Right lobe of liver (tissue), 6 donors: Measurements from ENCODE around the gene GNB1L. TPM values are rescaled to one million over a fixed set of nuclear protein-coding genes. Genes with fewer than 3 reads are reported as not detected.

ENCODE experiments used
- ATAC-seq, 4 donors: fragments of 200-7000 bp; cut with Tn5 transposase; one replicate each; pipeline ENCODE4 v1.9.1; 2020; ENCODE audit warnings: mild to moderate bottlenecking in 4 of 4, moderate library complexity in 4 of 4
- DNase-seq, 3 donors: peaks; one replicate each; pipeline ENCODE4 v3.0.0-alpha.2; 2020
- H3K27ac ChIP-seq, 3 donors: fragments of 200-600 bp; one replicate each; pipeline ENCODE4 v1.8.0; 2022
- H3K27me3 ChIP-seq, 2 donors: fragments of 200-600 bp; one replicate each; pipeline ENCODE4 v1.8.0; 2022
- H3K36me3 ChIP-seq, 4 donors: fragments of 200-600 bp; sonication (generic) in 1 of 4; one replicate each; pipeline versions ENCODE4 v1.5.1 to v1.8.0; 2017 to 2022; ENCODE audit warnings: control low read depth in 1 of 4
- H3K4me1 ChIP-seq, 4 donors: fragments of 200-600 bp; sonication (generic) in 1 of 4; one replicate each; pipeline versions ENCODE4 v1.5.1 to v1.8.0; 2017 to 2022; ENCODE audit warnings: control low read depth in 1 of 4
- H3K4me3 ChIP-seq, 3 donors: fragments of 200-600 bp; one replicate each; pipeline ENCODE4 v1.8.0; 2022
- H3K9me3 ChIP-seq, 4 donors: fragments of 200-600 bp; sonication (generic) in 1 of 4; one replicate each; pipeline versions ENCODE4 v1.5.1 to v1.8.0; 2017 to 2022; ENCODE audit warnings: control low read depth in 1 of 4
- CTCF ChIP-seq, 4 donors: fragments of 200-600 bp in 3 of 4; fragments of 450-650 bp in 1 of 4; IDR thresholded peaks; one replicate each; pipeline versions ENCODE4 v1.5.1 to v1.8.0; 2016 to 2022; ENCODE audit warnings: antibody characterized with exemption in 4 of 4, mild to moderate bottlenecking in 2 of 4
- POLR2A ChIP-seq: fragments of 450-650 bp; IDR thresholded peaks from one replicate; pipeline ENCODE4 v1.6.1; 2017; ENCODE audit warnings: antibody characterized with exemption, mild to moderate bottlenecking
- WGBS: methylation state at CpG from one replicate; pipeline ENCODE4 v1.1.6; 2018; ENCODE audit warnings: low coverage, low lambda C conversion rate; ENCODE audit not compliant: insufficient coverage; ENCODE audit errors: missing lambda C conversion rate; 5-methylcytosine and 5-hydroxymethylcytosine counted together
- intact Hi-C, 2 donors: fragments of 100-400 bp; cut with DNase I; formaldehyde crosslinking; loops; one replicate each; pipeline versions ENCODE4 v1.11.2 to v1.14.1; 2022
- total RNA-seq, 6 experiments: library from RNA; depleted of rRNA in 2 of 6; stranded (reverse); fragments of >200 nt in 2 of 6; fragmentation: NEBNext Ultra II Directional in 3 of 6; extraction: Animal tissue kit (Norgen Biotek cat#: 25700) in 3 of 6; gene quantifications; one replicate each; pipeline versions ENCODE4 v1.1.0 to v1.2.4, GENCODE V29; 2016 to 2023
- donor health status: DM: no; HTN: yes; CAD: no.
- donor health status: DM: no; HTN: no; CAD: no.
- donor health status: DM: no; HTN: no; CAD: no.
- donor health status: DM: no; HTN: yes; CAD: no.
- donor health status: DM: no; HTN: yes; CAD: no.

The GNB1L gene
- total RNA-seq, 6 experiments from 2014 or later: 1.4 to 3.2 (median 2.7) TPM

DNA sequence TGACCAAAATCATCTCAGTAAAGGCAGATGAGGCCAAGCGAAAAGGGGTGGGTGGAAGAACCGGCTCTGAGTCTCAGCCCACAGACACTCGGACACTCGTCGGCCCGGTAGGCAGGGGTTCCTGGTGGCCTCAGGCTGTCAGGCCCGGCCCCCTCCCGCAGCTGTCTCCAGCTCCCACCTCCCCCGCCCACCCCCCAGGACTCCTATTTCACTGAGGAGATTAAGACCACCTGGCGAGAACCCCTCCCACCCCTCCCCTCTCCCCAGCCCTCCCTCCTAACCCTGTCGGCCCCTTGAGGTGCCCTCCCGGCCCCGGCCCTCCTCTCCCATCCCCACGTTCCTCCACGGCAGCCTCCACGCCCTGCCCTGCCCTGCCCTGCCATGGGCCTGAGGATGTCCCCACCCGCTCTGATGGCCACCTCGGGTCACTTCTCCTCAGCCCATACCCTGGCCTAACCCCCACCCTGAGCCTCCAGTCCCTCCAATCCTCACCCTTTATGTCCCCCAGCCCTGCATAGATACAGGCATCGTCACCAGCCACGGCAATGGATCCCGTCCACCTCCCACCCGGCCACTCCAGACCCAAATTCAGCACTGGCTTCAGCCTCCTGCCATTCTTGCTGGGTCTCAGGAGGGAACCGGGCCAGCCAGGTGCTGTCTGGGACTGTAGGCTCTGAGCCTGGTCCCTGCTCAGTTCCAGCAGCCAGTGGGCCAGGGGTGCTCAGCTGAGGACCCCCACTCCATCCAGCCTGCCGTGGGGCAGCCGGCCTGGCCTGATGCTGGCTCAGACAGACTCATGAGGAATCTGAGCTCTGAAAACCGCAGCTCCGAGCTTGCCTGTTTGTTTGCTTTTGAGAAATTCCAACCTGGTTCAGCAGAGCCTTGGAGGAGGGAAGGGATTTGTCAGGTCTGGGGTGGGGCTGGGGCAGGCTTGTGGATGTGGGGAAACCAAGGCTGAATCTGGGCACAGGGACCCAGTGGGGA lies 103.9 kb downstream of the GNB1L start:
- Histone ChIP-seq H3K27ac (no peak overlapping the region), H3K9me3 (no peaks in the 10 kb centered on the region), H3K4me1 (no peaks in the 10 kb centered on the region), H3K4me3 (no peak overlapping the region), H3K27me3 (peaks cover 0 to 5% of the 10 kb centered on the region in 2 donors), H3K36me3 (no peaks in the 10 kb centered on the region)
- intact Hi-C loops: loop anchor here (5.0 to 10.0 kb wide), 3 partner anchors 94 to 147 kb away; no protein-coding TSS in a partner anchor
- 47% methylated on average over 12 of the region's 27 CpGs for WGBS
- DNase-seq (no peak), ATAC-seq (no peak)
- TF ChIP-seq POLR2A (no peak), CTCF (IDR thresholded peaks at IDR 0.05) (no peak)

- no peak overlapping the region for H3K4me3 ChIP-seq
- ATAC-seq: no peak
These were observed 104.8 kb downstream of the GNB1L start for GRCh38 chr22:19749876-19750275.

DNA sequence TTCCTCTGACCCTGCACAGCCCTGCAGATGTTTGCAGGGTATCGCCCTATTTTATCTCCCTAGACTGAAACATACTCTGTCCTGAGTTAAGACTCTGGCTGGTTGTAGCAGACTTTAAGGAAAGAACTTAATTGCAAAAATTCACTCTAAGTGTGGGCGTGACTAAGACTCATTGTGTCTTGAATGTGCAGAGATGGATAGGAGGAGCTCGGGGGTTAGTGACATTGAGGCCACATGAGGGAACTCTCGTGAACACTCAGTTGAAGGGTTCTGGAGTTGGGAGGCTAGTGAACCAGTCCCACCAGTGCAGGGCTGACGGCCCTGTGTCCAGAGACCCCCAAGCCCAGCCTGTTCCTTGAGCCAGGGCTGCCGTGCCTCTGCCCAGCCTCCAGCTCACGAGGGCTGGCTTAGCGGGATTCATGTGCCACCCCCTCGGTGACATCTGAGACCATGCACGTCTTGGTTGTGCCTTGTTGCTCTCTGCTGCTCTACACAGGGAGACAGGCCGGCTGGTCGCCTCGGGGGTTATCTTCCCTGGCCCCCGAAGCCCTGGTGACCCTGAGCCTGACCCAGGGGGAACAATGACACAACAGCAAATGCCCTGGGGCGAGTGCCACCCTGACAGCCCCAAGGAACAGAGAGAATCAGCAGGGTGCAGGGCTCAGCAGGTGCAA lies 105.5 kb downstream of the GNB1L start:
- no peaks in the 10 kb centered on the region for H3K4me1 ChIP-seq
- no peak for DNase-seq
- H3K9me3 ChIP-seq: no peaks in the 10 kb centered on the region
- ATAC-seq: no peak
- 41% methylated on average over 6 of the region's 15 CpGs for WGBS
- H3K27me3 ChIP-seq: no peaks in the 10 kb centered on the region
- H3K27ac ChIP-seq: no peak overlapping the region
- intact Hi-C loops: no loop called here
- no peak overlapping the region for H3K4me3 ChIP-seq
- TF ChIP-seq POLR2A: no peak
- no peak for TF ChIP-seq CTCF (IDR thresholded peaks at IDR 0.05)
- no peaks in the 10 kb centered on the region for H3K36me3 ChIP-seq

More at GRCh38 chr22:19749876-19750275, 104.8 kb downstream of the GNB1L start:
- Histone ChIP-seq H3K4me1 (no peaks in the 10 kb centered on the region), H3K36me3 (no peaks in the 10 kb centered on the region), H3K27ac (no peak overlapping the region), H3K9me3 (no peaks in the 10 kb centered on the region), H3K27me3 (no peaks in the 10 kb centered on the region)
- no peak for TF ChIP-seq POLR2A
- no peak for TF ChIP-seq CTCF (IDR thresholded peaks at IDR 0.05)
- WGBS: 50% methylated on average over 1 of the region's 12 CpGs
- intact Hi-C loops: loop anchor here (5.0 to 10.0 kb wide), 3 partner anchors 95 to 147 kb away; no protein-coding TSS in a partner anchor
- DNase-seq: no peak

GRCh38 chr22:19748139-19748538 lies 106.5 kb downstream of the GNB1L start:
- Histone ChIP-seq H3K27me3 (no peaks in the 10 kb centered on the region), H3K27ac (no peak overlapping the region), H3K4me3 (no peak overlapping the region), H3K36me3 (no peaks in the 10 kb centered on the region), H3K9me3 (no peaks in the 10 kb centered on the region), H3K4me1 (no peaks in the 10 kb centered on the region)
- TF ChIP-seq CTCF (IDR thresholded peaks at IDR 0.05) (no peak), POLR2A (no peak)
- ATAC-seq (no peak), DNase-seq (no peak)
- WGBS: 70% methylated on average over 3 of the region's 4 CpGs
- intact Hi-C loops: no loop called here
